IMR-90 (cell line): ENCODE data around the gene TPPP. TPM values are rescaled to one million over a fixed set of nuclear protein-coding genes. Genes with fewer than 3 reads are reported as not detected.

Experiments used
- ATAC-seq: fragments of 200-7000 bp; cut with Tn5 transposase; 2 replicates; pipeline ENCODE4 v1.9.1; 2020; ENCODE audit warnings: low read depth, mild to moderate bottlenecking, moderate library complexity
- BruUV-seq: library from RNA; stranded (reverse); fragments of 400-500 nt; replicated peaks from 2 replicates; lab custom pipeline; 2021; lab: Mats Ljungman, UMichigan
- CTCF ChIA-PET: fragments of 300-600 bp; formaldehyde crosslinking; extraction: SDS; loops from one replicate; lab custom pipeline; 2021; ENCODE audit warnings: antibody characterized with exemption; lab: Yijun Ruan, JAX
- POLR2A ChIA-PET: fragments of 300-600 bp; sonication (Branson Sonifier 250); formaldehyde crosslinking; loops from one replicate; lab custom pipeline; 2022; ENCODE audit warnings: antibody characterized with exemption; ENCODE audit not compliant: unreplicated experiment; lab: Charles Lee
- DNase-seq: peaks from one replicate; pipeline ENCODE4 v3.0.0; 2013
- H2AFZ ChIP-seq: replicated peaks from 2 replicates; pipeline ENCODE3; 2013; ENCODE audit warnings: low read length, mild to moderate bottlenecking; ENCODE audit not compliant: poor library complexity
- H2AK5ac ChIP-seq: 2 replicates; pipeline ENCODE4 v1.6.1; 2013; ENCODE audit warnings: low read depth, low read length, inconsistent platforms
- H2AK9ac ChIP-seq: replicated peaks from 2 replicates; pipeline ENCODE3; 2013; ENCODE audit warnings: mild to moderate bottlenecking, low read depth, low read length, moderate library complexity; ENCODE audit not compliant: poor library complexity
- H2BK120ac ChIP-seq: 2 replicates; pipeline ENCODE4 v1.6.1; 2013; ENCODE audit warnings: low read depth, low read length, inconsistent platforms
- H2BK15ac ChIP-seq: 3 replicates; pipeline ENCODE4 v1.6.1; 2013; ENCODE audit warnings: low read depth, low read length, inconsistent platforms
- H2BK20ac ChIP-seq: 2 replicates; pipeline ENCODE4 v1.6.1; 2013; ENCODE audit warnings: low read depth, mild to moderate bottlenecking, inconsistent platforms, low read length, moderate library complexity
- H2BK5ac ChIP-seq: 2 replicates; pipeline ENCODE4 v1.6.1; 2013; ENCODE audit warnings: mild to moderate bottlenecking, low read depth, low read length, inconsistent platforms; ENCODE audit not compliant: poor library complexity, severe bottlenecking
- H3K14ac ChIP-seq: replicated peaks from 2 replicates; pipeline ENCODE4 v1.6.1; 2013; ENCODE audit warnings: low read depth, low read length, inconsistent platforms
- H3K18ac ChIP-seq: 2 replicates; pipeline ENCODE4 v1.6.1; 2013; ENCODE audit warnings: low read depth, low read length, control low read depth
- H3K23ac ChIP-seq: 2 replicates; pipeline ENCODE4 v1.6.1; 2013; ENCODE audit warnings: low read depth, low read length, inconsistent platforms
- H3K27ac ChIP-seq: 2 replicates; pipeline ENCODE4 v1.5.1; 2013; ENCODE audit warnings: mild to moderate bottlenecking, control low read depth, low read length; ENCODE audit not compliant: insufficient read depth
- H3K27me3 ChIP-seq: 2 replicates; pipeline ENCODE4 v1.6.1; 2013; ENCODE audit warnings: low read length; ENCODE audit not compliant: control insufficient read depth, insufficient read depth
- H3K36me3 ChIP-seq: 2 replicates; pipeline ENCODE4 v1.6.1; 2013; ENCODE audit warnings: low read length, mixed read lengths; ENCODE audit not compliant: control insufficient read depth, insufficient read depth
- H3K4ac ChIP-seq: 2 replicates; pipeline ENCODE4 v1.6.1; 2013; ENCODE audit warnings: low read depth, low read length, inconsistent platforms
- H3K4me1 ChIP-seq: 2 replicates; pipeline ENCODE4 v1.6.1; 2013; ENCODE audit warnings: low read length, mixed read lengths; ENCODE audit not compliant: control insufficient read depth, insufficient read depth
- H3K4me2 ChIP-seq: 2 replicates; pipeline ENCODE4 v1.6.1; 2013; ENCODE audit warnings: low read depth, mild to moderate bottlenecking, control low read depth, low read length, moderate library complexity
- H3K4me3 ChIP-seq: 2 replicates; pipeline ENCODE4 v1.5.1; 2013; ENCODE audit warnings: low read depth, mild to moderate bottlenecking, control low read depth, low read length, moderate library complexity; ENCODE audit not compliant: insufficient read depth
- H3K56ac ChIP-seq: 2 replicates; pipeline ENCODE4 v1.6.1; 2013; ENCODE audit warnings: low read length, inconsistent platforms; ENCODE audit not compliant: insufficient read depth; ENCODE audit errors: extremely low read depth
- H3K79me1 ChIP-seq, 2 experiments: 2 replicates each; pipeline ENCODE4 v1.6.1; 2013; ENCODE audit warnings: low read length in 2 of 2, inconsistent platforms in 1 of 2, low read depth in 1 of 2
- H3K9ac ChIP-seq: 2 replicates; pipeline ENCODE4 v1.6.1; 2013; ENCODE audit warnings: low read depth, low read length, control low read depth
- H3K9me1 ChIP-seq: 2 replicates; pipeline ENCODE4 v1.6.1; 2013; ENCODE audit warnings: low read length, inconsistent platforms; ENCODE audit not compliant: insufficient read depth
- H3K9me3 ChIP-seq: 2 replicates; pipeline ENCODE4 v1.6.1; 2013; ENCODE audit warnings: low read length; ENCODE audit not compliant: control insufficient read depth, insufficient read depth
- H4K20me1 ChIP-seq: 2 replicates; pipeline ENCODE4 v1.6.1; 2013; ENCODE audit warnings: low read length, inconsistent platforms; ENCODE audit not compliant: insufficient read depth
- H4K5ac ChIP-seq: 2 replicates; pipeline ENCODE4 v1.6.1; 2013; ENCODE audit warnings: mild to moderate bottlenecking, low read depth, low read length, control low read depth
- H4K8ac ChIP-seq, 2 experiments: 2 replicates each; pipeline ENCODE4 v1.6.1; 2013; ENCODE audit warnings: low read depth in 2 of 2, low read length in 2 of 2, control low read depth in 1 of 2, inconsistent platforms in 1 of 2
- H4K91ac ChIP-seq: 2 replicates; pipeline ENCODE4 v1.6.1; 2013; ENCODE audit warnings: low read depth, low read length, inconsistent platforms; ENCODE audit not compliant: insufficient read depth
- BHLHE40 ChIP-seq: fragments of 150-350 bp; IDR thresholded peaks from 2 replicates; pipeline ENCODE4 v1.6.1; 2016; ENCODE audit warnings: mild to moderate bottlenecking, low read depth, low read length
- CEBPB ChIP-seq: IDR thresholded peaks from 2 replicates; pipeline ENCODE4 v1.6.1; 2012; ENCODE audit warnings: low read depth, low read length, improper control_type of control experiment
- CHD1 ChIP-seq: IDR thresholded peaks from 2 replicates; pipeline ENCODE4 v1.6.1; 2012; ENCODE audit warnings: low read depth, low read length, improper control_type of control experiment
- CTCF ChIP-seq: conservative IDR thresholded peaks from 2 replicates; pipeline ENCODE4 v1.5.1; 2012; ENCODE audit warnings: mild to moderate bottlenecking, low read depth, low read length, improper control_type of control experiment
- ELK1 ChIP-seq: fragments of 150-350 bp; IDR thresholded peaks from 2 replicates; pipeline ENCODE4 v1.6.1; 2016; ENCODE audit warnings: low read depth, mild to moderate bottlenecking, low read length, moderate library complexity, borderline replicate concordance
- FOS ChIP-seq: fragments of 150-350 bp; IDR thresholded peaks from 2 replicates; pipeline ENCODE4 v1.6.1; 2016; ENCODE audit warnings: low read depth, low read length
- MAFK ChIP-seq: IDR thresholded peaks from 2 replicates; pipeline ENCODE4 v1.6.1; 2012; ENCODE audit warnings: low read depth, low read length, improper control_type of control experiment
- MAZ ChIP-seq: IDR thresholded peaks from 2 replicates; pipeline ENCODE4 v1.6.1; 2012; ENCODE audit warnings: low read depth, mild to moderate bottlenecking, low read length, improper control_type of control experiment, moderate library complexity, borderline replicate concordance
- MXI1 ChIP-seq: IDR thresholded peaks from 2 replicates; pipeline ENCODE4 v1.6.1; 2012; ENCODE audit warnings: low read depth, mild to moderate bottlenecking, low read length, moderate library complexity, borderline replicate concordance
- POLR2A ChIP-seq: IDR thresholded peaks from 2 replicates; pipeline ENCODE4 v1.6.1; 2012; ENCODE audit warnings: mild to moderate bottlenecking, low read depth, low read length
- RAD21 ChIP-seq: IDR thresholded peaks from 2 replicates; pipeline ENCODE4 v1.6.1; 2012; ENCODE audit warnings: low read length, improper control_type of control experiment
- RCOR1 ChIP-seq: IDR thresholded peaks from 2 replicates; pipeline ENCODE4 v1.6.1; 2012; ENCODE audit warnings: mild to moderate bottlenecking, low read length, improper control_type of control experiment; ENCODE audit not compliant: insufficient replicate concordance
- RFX5 ChIP-seq: IDR thresholded peaks from 2 replicates; pipeline ENCODE4 v1.8.0; 2012; ENCODE audit warnings: low read depth, mild to moderate bottlenecking, low read length, moderate library complexity
- SMC3 ChIP-seq: fragments of 150-350 bp; IDR thresholded peaks from 2 replicates; pipeline ENCODE4 v1.6.1; 2016; ENCODE audit warnings: low read depth, mild to moderate bottlenecking, antibody characterized with exemption, low read length, moderate library complexity
- USF2 ChIP-seq: fragments of 150-350 bp; IDR thresholded peaks from 2 replicates; pipeline ENCODE4 v1.6.1; 2017; ENCODE audit warnings: mild to moderate bottlenecking, antibody characterized with exemption, low read length, low read depth
- WGBS, 2 experiments: methylation state at CpG; one replicate each; pipeline versions ENCODE4 v1.1.5 to v1.1.7; 2013; ENCODE audit warnings: missing lambda C conversion rate in 2 of 2; ENCODE audit not compliant: insufficient read length in 1 of 2; ENCODE audit errors: extremely low coverage in 2 of 2; 5-methylcytosine and 5-hydroxymethylcytosine counted together
- dilution Hi-C: fragments of 300-500 bp; cut with HindIII; formaldehyde crosslinking; loops from one replicate; pipeline ENCODE4 v1.14.3; 2018; ENCODE audit warnings: low sequenced_read_pairs; ENCODE audit not compliant: unreplicated experiment
- in situ Hi-C: fragments of 300-500 bp; cut with MboI; formaldehyde crosslinking; loops from 3 replicates; pipeline ENCODE4 v1.14.3; 2019; ENCODE audit warnings: low sequenced_read_pairs, inconsistent platforms, mixed read lengths
- intact Hi-C: fragments of 100-400 bp; cut with micrococcal nuclease; formaldehyde crosslinking; loops from 2 replicates; pipeline ENCODE4 v1.10.0; 2022
- polyA plus RNA-seq, 3 experiments: library from polyadenylated mRNA; depleted of rRNA; stranded (reverse); fragments of >200 nt; gene quantifications; 2 replicates each; pipeline ENCODE4 v1.2.3, GENCODE V29; 2012; ENCODE audit warnings: low replicate concordance in 1 of 3
- total RNA-seq: library from RNA; depleted of rRNA; stranded (reverse); fragments of >200 nt; gene quantifications from 2 replicates; pipeline ENCODE4 v1.2.3, GENCODE V29; 2012

TPPP gene
- total and polyA plus RNA-seq, 2 of the 4 experiments (the other 2 are of a cell fraction): under 0.01 to 0.07 TPM

- no peak overlapping the region for H2BK15ac ChIP-seq
- H3K9me3 ChIP-seq: no peaks in the 10 kb centered on the region
- in situ Hi-C loops: no loop called here
- no peak overlapping the region for H3K27ac ChIP-seq
- no peak overlapping the region for H2BK120ac ChIP-seq
- H3K4me3 ChIP-seq: no peak overlapping the region
- ChIA-PET POLR2A (no interaction called here), CTCF (interaction anchor here (1.4 kb wide), 1 partner anchor 234 kb away, joined by 3 read pairs; no protein-coding TSS in a partner anchor)
- H2AK9ac ChIP-seq: peak overlapping the region; percentile 77
- H2BK20ac ChIP-seq: no peak overlapping the region
- no peak overlapping the region for H2AK5ac ChIP-seq
- peaks cover 10% of the 10 kb centered on the region; the same call in 1 of the 2 replicates for H3K27me3 ChIP-seq
- 83% methylated on average over 18 of the region's 44 CpGs; no CpG with 5 or more reads in 1 of the 2 experiments for WGBS, 2 experiments
- H3K4me1 ChIP-seq: no peaks in the 10 kb centered on the region; the same call in 1 of the 2 replicates
- no peak overlapping the region for H4K8ac ChIP-seq
- H3K36me3 ChIP-seq: no peaks in the 10 kb centered on the region; the same call in 1 of the 2 replicates
- H3K79me1 ChIP-seq: no peaks in the 10 kb centered on the region
- no peak overlapping the region for H4K91ac ChIP-seq
- H4K5ac ChIP-seq: no peak overlapping the region
- no peak overlapping the region for H3K56ac ChIP-seq
- no peak overlapping the region for H3K4ac ChIP-seq
- H4K20me1 ChIP-seq: no peaks in the 10 kb centered on the region
- no TSS peak for BruUV-seq
- ATAC-seq (no peak), DNase-seq (no peak)
- intact Hi-C loops: no loop called here
- H3K4me2 ChIP-seq: no peak overlapping the region
- dilution Hi-C loops: no loop called here
- H3K23ac ChIP-seq: no peak overlapping the region
- H2BK5ac ChIP-seq: no peak overlapping the region
- H2AFZ ChIP-seq: no peak overlapping the region
- no peak overlapping the region for H3K18ac ChIP-seq
- no peak overlapping the region for H3K9ac ChIP-seq
- H3K9me1 ChIP-seq: no peaks in the 10 kb centered on the region
- no peak overlapping the region for H3K14ac ChIP-seq
- no peak for TF ChIP-seq FOS
- TF ChIP-seq BHLHE40: no peak
- TF ChIP-seq CTCF: no peak
- no peak for TF ChIP-seq MAZ
- TF ChIP-seq MXI1: no peak
- no peak for TF ChIP-seq RAD21
- TF ChIP-seq SMC3: no peak
- no peak for TF ChIP-seq POLR2A
- no peak for TF ChIP-seq MAFK
- TF ChIP-seq RCOR1: no peak
- no peak for TF ChIP-seq ELK1
- no peak for TF ChIP-seq USF2
- no peak for TF ChIP-seq RFX5
- TF ChIP-seq CEBPB: no peak
- TF ChIP-seq CHD1: no peak
Observed at GRCh38 chr5:668283-668995, 24.7 kb downstream of the TPPP start.
